ENCODE data around the gene DHX32.

DNA sequence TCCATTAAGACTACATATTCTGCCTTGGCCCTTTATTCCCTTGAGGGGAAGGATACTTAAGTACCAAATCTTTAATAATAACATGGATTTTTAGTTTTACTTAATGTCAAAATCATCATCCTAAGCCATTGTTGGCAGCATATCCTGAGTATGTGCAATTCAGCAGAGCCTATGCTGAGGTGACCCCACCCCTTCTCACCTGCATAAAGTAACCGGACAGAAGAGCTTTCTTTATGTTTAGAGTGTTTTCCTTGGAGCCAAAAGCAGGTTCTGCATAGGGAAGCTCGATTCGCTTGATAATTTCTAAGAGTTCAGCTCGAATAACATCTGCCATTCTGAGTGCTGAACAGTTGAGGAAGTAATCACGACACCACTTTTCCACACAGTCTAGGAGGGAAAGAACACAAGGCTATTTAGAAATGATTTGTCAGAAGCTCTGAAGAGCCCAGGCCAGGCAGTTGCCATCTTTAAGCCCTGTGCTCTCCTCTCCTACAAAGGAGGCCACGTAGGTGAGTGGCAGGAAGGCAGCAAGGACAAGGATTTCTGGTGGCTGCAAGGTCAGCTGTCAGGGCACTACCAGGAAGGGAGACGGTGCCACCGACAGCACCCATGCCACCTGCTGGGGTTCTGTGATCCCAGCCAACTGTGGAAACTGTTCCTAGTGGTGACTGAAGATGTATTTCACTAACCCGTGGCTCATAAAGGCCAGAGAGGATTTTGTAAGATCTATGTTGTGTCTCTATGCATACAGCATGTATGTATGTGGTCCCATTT, 42.1 kb downstream of the DHX32 start:
- TF ChIP-seq, protein P1, sequence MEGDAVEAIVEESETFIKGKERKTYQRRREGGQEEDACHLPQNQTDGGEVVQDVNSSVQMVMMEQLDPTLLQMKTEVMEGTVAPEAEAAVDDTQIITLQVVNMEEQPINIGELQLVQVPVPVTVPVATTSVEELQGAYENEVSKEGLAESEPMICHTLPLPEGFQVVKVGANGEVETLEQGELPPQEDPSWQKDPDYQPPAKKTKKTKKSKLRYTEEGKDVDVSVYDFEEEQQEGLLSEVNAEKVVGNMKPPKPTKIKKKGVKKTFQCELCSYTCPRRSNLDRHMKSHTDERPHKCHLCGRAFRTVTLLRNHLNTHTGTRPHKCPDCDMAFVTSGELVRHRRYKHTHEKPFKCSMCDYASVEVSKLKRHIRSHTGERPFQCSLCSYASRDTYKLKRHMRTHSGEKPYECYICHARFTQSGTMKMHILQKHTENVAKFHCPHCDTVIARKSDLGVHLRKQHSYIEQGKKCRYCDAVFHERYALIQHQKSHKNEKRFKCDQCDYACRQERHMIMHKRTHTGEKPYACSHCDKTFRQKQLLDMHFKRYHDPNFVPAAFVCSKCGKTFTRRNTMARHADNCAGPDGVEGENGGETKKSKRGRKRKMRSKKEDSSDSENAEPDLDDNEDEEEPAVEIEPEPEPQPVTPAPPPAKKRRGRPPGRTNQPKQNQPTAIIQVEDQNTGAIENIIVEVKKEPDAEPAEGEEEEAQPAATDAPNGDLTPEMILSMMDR (IDR thresholded peaks at IDR 0.05) = no peak
- no peak for TF ChIP-seq NFYB (CRISPR knock-in tag; conservative IDR thresholded peaks at IDR 0.05; ENCODE audit: low read depth)
